ENCODE results near the gene CCDC61. TPM values are rescaled to one million over a fixed set of nuclear protein-coding genes. Genes with fewer than 3 reads are reported as not detected.

Gene CCDC61
- total RNA-seq, 2 experiments from 2014 or later, result 24.1 to 25.4 TPM

GRCh38 chr19:46030812-46031550 lies 35.7 kb downstream of the CCDC61 start:
- ChIA-PET CTCF (no interaction called here), POLR2A (no interaction called here)

- ChIA-PET POLR2A (no interaction called here), CTCF (no interaction called here)
These were observed 36.7 kb downstream of the CCDC61 start for GRCh38 chr19:46031781-46032596.

- POLR2A ChIA-PET, result no interaction called here
- CTCF ChIA-PET, result interaction anchor here (1.3 kb wide), 1 partner anchor 233 kb away, joined by 6 read pairs; no protein-coding TSS in a partner anchor
These were observed 37.3 kb downstream of the CCDC61 start for GRCh38 chr19:46032597-46033025.

- ChIA-PET CTCF (interaction anchor here (1.3 to 1.7 kb wide), 2 partner anchors 155 to 232 kb away, joined by 3 to 6 read pairs; no protein-coding TSS in a partner anchor), POLR2A (no interaction called here)
These were observed 38.1 kb downstream of the CCDC61 start for GRCh38 chr19:46033401-46033800.

GRCh38 chr19:46035546-46035945 lies 40.3 kb downstream of the CCDC61 start:
- ChIA-PET POLR2A (no interaction called here), CTCF (interaction anchor here (0.6 kb wide), 1 partner anchor 9 kb away, joined by 4 read pairs; no protein-coding TSS in a partner anchor)

GRCh38 chr19:46035986-46036743 lies 40.9 kb downstream of the CCDC61 start:
- ChIA-PET POLR2A (no interaction called here), CTCF (interaction anchor here (0.6 kb wide), 1 partner anchor 9 kb away, joined by 4 read pairs; no protein-coding TSS in a partner anchor)

- ChIA-PET POLR2A (interaction anchor here (0.6 kb wide), 1 partner anchor 57 kb away, joined by 4 read pairs; no protein-coding TSS in a partner anchor), CTCF (no interaction called here)
These were observed 41.5 kb downstream of the CCDC61 start for GRCh38 chr19:46036744-46037128.

GRCh38 chr19:46040125-46040524 lies 44.9 kb downstream of the CCDC61 start:
- POLR2A ChIA-PET, result no interaction called here
- CTCF ChIA-PET, result no interaction called here

GRCh38 chr19:46040952-46041500 lies 45.8 kb downstream of the CCDC61 start, which contains the start of gene IGFL4:
Gene IGFL4 (minus strand): TSS chr19:46041002. CDS start chr19:46040962, 40 bp downstream.
- POLR2A ChIA-PET, result no interaction called here

GRCh38 chr19:46042252-46042883 lies 47.1 kb downstream of the CCDC61 start:
- CTCF ChIA-PET, result interaction anchor here (0.7 to 2.0 kb wide), 4 partner anchors 14 to 212 kb away, joined by 3 to 6 read pairs (median 4); no protein-coding TSS in a partner anchor
- POLR2A ChIA-PET, result no interaction called here

More at GRCh38 chr19:46040952-46041500, 45.8 kb downstream of the CCDC61 start, which contains the start of gene IGFL4:
- CTCF ChIA-PET, result interaction anchor here (1.1 to 2.0 kb wide), 2 partner anchors 13 to 36 kb away, joined by 4 to 5 read pairs; no protein-coding TSS in a partner anchor

- ChIA-PET POLR2A (no interaction called here), CTCF (interaction anchor here (1.4 to 1.5 kb wide), 2 partner anchors 15 to 27 kb away, joined by 3 to 4 read pairs; no protein-coding TSS in a partner anchor)
These were observed 48.3 kb downstream of the CCDC61 start for GRCh38 chr19:46043519-46043918.

GRCh38 chr19:46049597-46049996 lies 54.3 kb downstream of the CCDC61 start:
- POLR2A ChIA-PET, result interaction anchor here (0.6 kb wide), 1 partner anchor 101 kb away, joined by 8 read pairs; no protein-coding TSS in a partner anchor
- CTCF ChIA-PET, result interaction anchor here (1.2 to 2.2 kb wide), 2 partner anchors 21 to 129 kb away, joined by 3 to 6 read pairs; no protein-coding TSS in a partner anchor

GRCh38 chr19:46052896-46053295 lies 57.6 kb downstream of the CCDC61 start:
- CTCF ChIA-PET, result interaction anchor here (1.2 kb wide), 1 partner anchor 413 kb away, joined by 3 read pairs; no protein-coding TSS in a partner anchor
- POLR2A ChIA-PET, result interaction anchor here (0.6 kb wide), 1 partner anchor 177 kb away, joined by 4 read pairs; the partner anchor contains the start of gene IGFL1

GRCh38 chr19:46056536-46056935 lies 61.3 kb downstream of the CCDC61 start:
- ChIA-PET CTCF (no interaction called here), POLR2A (no interaction called here)

- CTCF ChIA-PET, result no interaction called here
- POLR2A ChIA-PET, result no interaction called here
These were observed 63.5 kb downstream of the CCDC61 start for GRCh38 chr19:46058778-46059177.

GRCh38 chr19:46060012-46060411 lies 64.7 kb downstream of the CCDC61 start:
- POLR2A ChIA-PET, result no interaction called here
- CTCF ChIA-PET, result no interaction called here

GRCh38 chr19:46063201-46063600 lies 67.9 kb downstream of the CCDC61 start:
- CTCF ChIA-PET, result no interaction called here
- POLR2A ChIA-PET, result no interaction called here

- ChIA-PET CTCF (no interaction called here), POLR2A (no interaction called here)
These were observed 70.3 kb downstream of the CCDC61 start for GRCh38 chr19:46065486-46066071.

All from activated CD8-positive, alpha-beta memory T cell treated with anti-CD3 and anti-CD28 coated beads for 36 hours (primary cell).